Calu3 (cell line): ENCODE data around the gene TRIM60. TPM values are rescaled to one million over a fixed set of nuclear protein-coding genes. Genes with fewer than 3 reads are reported as not detected.
"Not testable (repeated sequence)": the region's sequence is repeated elsewhere in the genome, so short reads cannot be mapped to it uniquely, and the experiment has no call there.

ENCODE experiments used
- BruUV-seq: library from RNA; stranded (reverse); fragments of 400-500 nt; replicated peaks from 2 replicates; lab custom pipeline; 2021; lab: Mats Ljungman, UMichigan
- CTCF ChIA-PET: fragments of 300-600 bp; sonication (Branson Sonifier 250); formaldehyde crosslinking; loops from one replicate; lab custom pipeline; 2022; ENCODE audit warnings: antibody characterized with exemption; lab: Charles Lee
- DNase-seq: peaks from one replicate; pipeline ENCODE4 v3.0.0; 2022
- H3K27ac Mint-ChIP-seq: one replicate; pipeline ENCODE4 v1.8.0; 2022; ENCODE audit warnings: mixed read lengths; ENCODE audit not compliant: unreplicated experiment
- H3K27me3 Mint-ChIP-seq: one replicate; pipeline ENCODE4 v1.8.0; 2022; ENCODE audit warnings: mixed read lengths; ENCODE audit not compliant: unreplicated experiment
- H3K36me3 Mint-ChIP-seq: one replicate; pipeline ENCODE4 v1.8.0; 2022; ENCODE audit warnings: mild to moderate bottlenecking, moderate library complexity, mixed read lengths; ENCODE audit not compliant: insufficient read depth, unreplicated experiment
- H3K4me1 Mint-ChIP-seq: one replicate; pipeline ENCODE4 v1.8.0; 2022; ENCODE audit warnings: mild to moderate bottlenecking, low read depth, mixed read lengths; ENCODE audit not compliant: unreplicated experiment
- H3K4me3 Mint-ChIP-seq: one replicate; pipeline ENCODE4 v1.8.0; 2022; ENCODE audit warnings: mild to moderate bottlenecking, low read depth, moderate library complexity, mixed read lengths; ENCODE audit not compliant: unreplicated experiment
- H3K9me3 Mint-ChIP-seq: one replicate; pipeline ENCODE4 v1.8.0; 2022; ENCODE audit warnings: low read depth, mixed read lengths; ENCODE audit not compliant: unreplicated experiment
- CTCF ChIP-seq: fragments of 200-600 bp; IDR thresholded peaks from one replicate; pipeline ENCODE4 v1.8.0; 2022; ENCODE audit warnings: antibody characterized with exemption; ENCODE audit not compliant: unreplicated experiment
- intact Hi-C: fragments of 100-400 bp; cut with micrococcal nuclease; formaldehyde crosslinking; loops from one replicate; pipeline ENCODE4 v1.10.0; 2022; ENCODE audit not compliant: unreplicated experiment
- total RNA-seq: library from RNA; stranded (reverse); gene quantifications from 2 replicates; pipeline ENCODE4 v1.2.3, GENCODE V29; 2022

TRIM60 gene
- total RNA-seq, 1 experiment from 2014 or later = not detected

- DNase-seq = no peak
- no peak overlapping the region for H3K4me3 Mint-ChIP-seq
- no TSS peak for BruUV-seq
- H3K9me3 Mint-ChIP-seq = no peaks in the 10 kb centered on the region
- CTCF ChIA-PET = no interaction called here
- no peak for TF ChIP-seq CTCF
- intact Hi-C loops = loop anchor here (1.0 to 10.0 kb wide), 2 partner anchors 113 to 218 kb away; no protein-coding TSS in a partner anchor
- H3K36me3 Mint-ChIP-seq = no peaks in the 10 kb centered on the region
- H3K27me3 Mint-ChIP-seq = no peaks in the 10 kb centered on the region
- no peaks in the 10 kb centered on the region for H3K4me1 Mint-ChIP-seq
- no peak overlapping the region for H3K27ac Mint-ChIP-seq
Measured at GRCh38 chr4:164997941-164998340, 33.9 kb upstream of the TRIM60 start.

DNA sequence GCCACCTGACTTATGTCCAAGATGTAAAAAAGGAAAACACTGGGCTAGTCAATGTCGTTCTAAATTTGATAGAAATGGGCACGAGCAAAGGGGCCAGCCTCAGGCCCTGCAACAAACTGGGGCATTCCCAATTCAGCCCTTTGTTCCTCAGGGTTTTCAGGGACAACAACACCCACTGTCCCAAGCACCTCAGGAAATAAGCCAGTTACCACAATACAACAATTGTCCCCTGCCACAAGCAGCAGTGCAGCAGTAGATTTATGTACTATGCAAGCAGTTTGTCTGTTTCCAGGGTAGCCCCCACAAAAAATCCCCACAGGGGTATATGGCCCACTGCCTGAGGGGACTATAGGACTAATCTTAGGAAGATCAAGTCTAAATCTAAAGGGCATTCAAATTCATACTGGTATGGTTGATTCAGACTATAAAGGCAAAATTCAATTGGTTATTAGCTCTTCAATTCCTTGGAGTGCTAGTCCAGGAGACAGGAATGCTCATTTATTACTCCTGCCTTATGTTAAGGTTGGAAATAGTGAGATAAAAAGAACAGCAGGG is 33.2 kb upstream of the TRIM60 start:
- H3K27ac Mint-ChIP-seq, CTCF ChIA-PET, BruUV-seq, H3K9me3 Mint-ChIP-seq, H3K27me3 Mint-ChIP-seq, H3K4me1 Mint-ChIP-seq, H3K36me3 Mint-ChIP-seq, H3K4me3 Mint-ChIP-seq, DNase-seq: not testable (repeated sequence)
- intact Hi-C loops = loop anchor here (10.0 kb wide), 1 partner anchor 114 kb away; no protein-coding TSS in a partner anchor

- CTCF ChIA-PET, intact Hi-C loops, H3K27me3 Mint-ChIP-seq: not testable (repeated sequence)
Measured at GRCh38 chr4:165001957-165002356, 29.8 kb upstream of the TRIM60 start.

GRCh38 chr4:165005352-165005925 is 26.4 kb upstream of the TRIM60 start:
- CTCF ChIA-PET = no interaction called here
- no peak for TF ChIP-seq CTCF
- H3K27ac Mint-ChIP-seq = no peak overlapping the region
- BruUV-seq = no TSS peak
- H3K4me1 Mint-ChIP-seq = no peaks in the 10 kb centered on the region
- H3K9me3 Mint-ChIP-seq = no peaks in the 10 kb centered on the region
- intact Hi-C loops = no loop called here
- DNase-seq = no peak
- no peaks in the 10 kb centered on the region for H3K27me3 Mint-ChIP-seq
- H3K36me3 Mint-ChIP-seq = no peaks in the 10 kb centered on the region
- H3K4me3 Mint-ChIP-seq = no peak overlapping the region

More at GRCh38 chr4:165001957-165002356, 29.8 kb upstream of the TRIM60 start:
- H3K4me3 Mint-ChIP-seq, H3K36me3 Mint-ChIP-seq, H3K4me1 Mint-ChIP-seq, DNase-seq, BruUV-seq, H3K9me3 Mint-ChIP-seq, H3K27ac Mint-ChIP-seq: not testable (repeated sequence)

- no peak overlapping the region for H3K27ac Mint-ChIP-seq
- no peaks in the 10 kb centered on the region for H3K9me3 Mint-ChIP-seq
- no peaks in the 10 kb centered on the region for H3K36me3 Mint-ChIP-seq
- TF ChIP-seq CTCF = no peak
- H3K27me3 Mint-ChIP-seq = no peaks in the 10 kb centered on the region
- no TSS peak for BruUV-seq
- intact Hi-C loops = no loop called here
- DNase-seq = no peak
- no peaks in the 10 kb centered on the region for H3K4me1 Mint-ChIP-seq
- CTCF ChIA-PET = interaction anchor here (0.6 kb wide), 1 partner anchor 1793 kb away, joined by 3 read pairs; no protein-coding TSS in a partner anchor
- H3K4me3 Mint-ChIP-seq = no peak overlapping the region
Measured at GRCh38 chr4:165006456-165006855, 25.3 kb upstream of the TRIM60 start.
